ENCODE results near the gene SNRPD3. TPM values are rescaled to one million over a fixed set of nuclear protein-coding genes. Genes with fewer than 3 reads are reported as not detected.

Gene SNRPD3
- total and polyA plus RNA-seq, 12 donors = 55.7 to 223 (median 87.8) TPM

DNA sequence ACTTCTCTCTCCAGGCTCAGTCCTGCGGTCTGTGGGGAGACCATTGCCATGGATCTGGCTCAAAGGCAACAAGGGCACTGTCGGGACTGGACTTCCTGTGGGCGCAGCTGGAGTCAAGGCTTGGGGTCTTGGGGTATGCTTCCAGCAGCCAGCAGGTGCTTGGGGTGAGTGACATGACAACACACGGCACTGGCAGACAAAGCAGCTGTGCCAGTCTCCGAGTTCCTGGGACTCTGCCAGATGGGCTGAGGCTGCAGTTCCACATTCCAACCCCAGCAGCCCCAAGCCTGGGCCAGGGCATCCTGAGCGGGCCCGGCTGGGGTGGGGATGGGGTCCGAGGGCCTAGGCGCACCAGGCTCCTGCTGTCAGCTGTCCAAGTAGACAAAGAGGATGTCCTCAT is 13.2 kb upstream of the SNRPD3 start:
- no peak for DNase-seq
- Histone ChIP-seq H3K9me3 (replicated peaks in 1 of 3) (no peaks in the 10 kb centered on the region), H3K27me3 (no peaks in the 10 kb centered on the region), H3K36me3 (replicated peaks in 1 of 2) (peaks cover 0 to 67% of the 10 kb centered on the region in 2 donors), H3K27ac (no peak overlapping the region), H3K4me3 (no peak overlapping the region), H3K4me1 (replicated peaks in 1 of 2) (peaks cover 6 to 12% of the 10 kb centered on the region in 2 donors)
- WGBS, 4 donors = 72 to 93% (median 82%) methylated on average over 4 to 9 of the region's 9 CpGs; no CpG with 5 or more reads in 1 of the 4 donors
- intact Hi-C loops (cut with DNase I) = no loop called here
- no peak for TF ChIP-seq POLR2A (IDR thresholded peaks at IDR 0.05)
- TF ChIP-seq, protein P1, sequence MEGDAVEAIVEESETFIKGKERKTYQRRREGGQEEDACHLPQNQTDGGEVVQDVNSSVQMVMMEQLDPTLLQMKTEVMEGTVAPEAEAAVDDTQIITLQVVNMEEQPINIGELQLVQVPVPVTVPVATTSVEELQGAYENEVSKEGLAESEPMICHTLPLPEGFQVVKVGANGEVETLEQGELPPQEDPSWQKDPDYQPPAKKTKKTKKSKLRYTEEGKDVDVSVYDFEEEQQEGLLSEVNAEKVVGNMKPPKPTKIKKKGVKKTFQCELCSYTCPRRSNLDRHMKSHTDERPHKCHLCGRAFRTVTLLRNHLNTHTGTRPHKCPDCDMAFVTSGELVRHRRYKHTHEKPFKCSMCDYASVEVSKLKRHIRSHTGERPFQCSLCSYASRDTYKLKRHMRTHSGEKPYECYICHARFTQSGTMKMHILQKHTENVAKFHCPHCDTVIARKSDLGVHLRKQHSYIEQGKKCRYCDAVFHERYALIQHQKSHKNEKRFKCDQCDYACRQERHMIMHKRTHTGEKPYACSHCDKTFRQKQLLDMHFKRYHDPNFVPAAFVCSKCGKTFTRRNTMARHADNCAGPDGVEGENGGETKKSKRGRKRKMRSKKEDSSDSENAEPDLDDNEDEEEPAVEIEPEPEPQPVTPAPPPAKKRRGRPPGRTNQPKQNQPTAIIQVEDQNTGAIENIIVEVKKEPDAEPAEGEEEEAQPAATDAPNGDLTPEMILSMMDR (IDR thresholded peaks at IDR 0.05) = no peak

DNA sequence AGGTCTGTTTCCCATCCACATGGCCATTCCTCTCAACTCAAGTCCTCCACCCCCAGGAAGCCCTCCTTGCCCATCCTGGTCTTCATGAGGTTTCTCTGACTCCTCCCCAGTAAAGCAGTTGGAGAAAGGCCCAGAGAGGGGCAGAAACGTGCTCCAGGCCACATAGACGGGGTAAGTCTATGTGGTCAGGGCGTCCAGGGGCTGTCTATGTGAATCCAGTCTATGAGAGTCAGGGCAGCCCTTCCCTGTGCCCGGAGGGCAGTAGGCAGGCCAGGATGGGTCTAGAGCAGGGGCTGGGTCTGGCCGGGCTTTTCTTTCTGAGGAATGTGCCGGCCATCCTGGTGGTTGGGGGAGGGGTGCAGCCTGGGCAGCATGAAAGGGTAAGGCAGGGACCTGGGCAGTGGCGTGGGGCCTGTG is 12.6 kb upstream of the SNRPD3 start:
- intact Hi-C loops (cut with DNase I) = no loop called here
- DNase-seq = no peak
- Histone ChIP-seq H3K4me1 (replicated peaks in 1 of 2) (peaks cover 6 to 12% of the 10 kb centered on the region in 2 donors), H3K27ac (no peak overlapping the region), H3K9me3 (replicated peaks in 1 of 3) (no peaks in the 10 kb centered on the region), H3K4me3 (no peak overlapping the region), H3K36me3 (replicated peaks in 1 of 2) (peaks cover 0 to 72% of the 10 kb centered on the region in 2 donors), H3K27me3 (no peaks in the 10 kb centered on the region)
- TF ChIP-seq POLR2A (IDR thresholded peaks at IDR 0.05) = no peak
- TF ChIP-seq, protein P1 (IDR thresholded peaks at IDR 0.05) = no peak
- 86 to 91% (median 89%) methylated on average over 4 to 7 of the region's 7 CpGs for WGBS, 4 donors

DNA sequence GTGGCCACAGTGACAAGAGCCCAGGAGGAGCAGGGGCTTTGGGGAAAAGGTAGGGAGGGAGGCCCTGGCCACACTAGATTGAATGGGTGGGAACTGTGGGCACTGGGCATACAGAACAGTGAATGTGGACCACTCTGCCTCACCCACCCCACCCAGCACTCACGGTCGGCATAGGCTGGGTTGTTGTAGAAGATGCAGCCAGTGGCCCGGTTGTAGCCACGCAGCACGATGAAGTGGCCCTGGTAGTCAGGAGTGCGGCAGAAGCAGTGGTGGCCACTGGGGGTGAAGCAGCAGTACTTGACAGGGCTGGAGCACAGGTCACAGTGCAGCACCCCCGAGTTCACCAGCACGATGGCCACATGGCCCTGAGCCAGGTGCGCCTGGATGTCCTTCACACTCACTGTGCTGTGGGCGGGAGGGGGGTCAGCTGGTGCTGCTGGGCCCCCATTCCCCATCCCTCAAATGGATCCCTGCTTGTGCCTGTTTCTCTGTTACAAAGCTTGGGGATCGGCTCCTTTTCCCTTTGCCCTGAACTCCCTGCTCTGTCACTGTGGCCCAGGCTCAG is 12.0 kb upstream of the SNRPD3 start:
- no peak for DNase-seq
- Histone ChIP-seq H3K9me3 (replicated peaks in 1 of 3) (no peaks in the 10 kb centered on the region), H3K4me1 (replicated peaks in 1 of 2) (peaks cover 6 to 12% of the 10 kb centered on the region in 2 donors), H3K27ac (no peak overlapping the region), H3K4me3 (no peak overlapping the region), H3K27me3 (no peaks in the 10 kb centered on the region), H3K36me3 (replicated peaks in 1 of 2) (peaks cover 0 to 78% of the 10 kb centered on the region in 2 donors)
- no peak for TF ChIP-seq POLR2A (IDR thresholded peaks at IDR 0.05)
- TF ChIP-seq, protein P1 (IDR thresholded peaks at IDR 0.05) = no peak
- WGBS, 4 donors = 53 to 87% (median 79%) methylated on average over 5 to 11 of the region's 11 CpGs
- intact Hi-C loops (cut with DNase I) = no loop called here

DNA sequence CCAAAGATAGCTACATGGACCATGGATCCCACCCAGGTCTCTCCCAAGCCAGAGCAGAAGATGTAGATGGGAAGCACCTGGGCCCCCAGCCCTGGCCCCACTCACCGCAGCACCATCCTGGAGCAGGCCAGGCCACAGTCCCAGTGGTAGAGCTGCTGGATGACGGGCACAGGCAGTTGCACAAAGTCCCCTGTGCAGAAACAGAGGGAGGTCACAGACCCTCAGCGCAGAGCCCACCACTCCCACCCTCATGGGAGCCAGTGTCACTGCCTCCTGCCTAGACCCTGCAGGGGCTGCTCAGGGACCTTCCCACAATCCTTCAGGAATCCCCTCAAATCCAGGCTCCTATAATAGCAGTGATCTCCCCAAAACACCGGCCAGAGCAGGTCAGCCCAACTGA is 7.0 kb upstream of the SNRPD3 start:
- H3K36me3 ChIP-seq (replicated peaks in 1 of 2) = peaks cover 0 to 41% of the 10 kb centered on the region in 2 donors
- intact Hi-C loops (cut with DNase I) = no loop called here
- no peak for TF ChIP-seq POLR2A (IDR thresholded peaks at IDR 0.05)
- TF ChIP-seq, protein P1 (IDR thresholded peaks at IDR 0.05) = no peak
- no peak overlapping the region for H3K4me3 ChIP-seq
- H3K27ac ChIP-seq = no peak overlapping the region
- no peaks in the 10 kb centered on the region for H3K27me3 ChIP-seq
- peaks cover 24 to 41% of the 10 kb centered on the region in 2 donors for H3K4me1 ChIP-seq (replicated peaks in 1 of 2)
- 90 to 100% (median 99%) methylated on average over 1 to 4 of the region's 4 CpGs for WGBS, 4 donors
- DNase-seq = no peak
- no peaks in the 10 kb centered on the region for H3K9me3 ChIP-seq (replicated peaks in 1 of 3)
